ENCODE data around the gene CFAP47. TPM values are rescaled to one million over a fixed set of nuclear protein-coding genes. Genes with fewer than 3 reads are reported as not detected.
A peak's percentile ranks its signal among the peaks of the same experiment; 100 is the strongest.
"Not testable (repeated sequence)": the region's sequence is repeated elsewhere in the genome, so short reads cannot be mapped to it uniquely, and the experiment has no call there.

The CFAP47 gene, protein sequence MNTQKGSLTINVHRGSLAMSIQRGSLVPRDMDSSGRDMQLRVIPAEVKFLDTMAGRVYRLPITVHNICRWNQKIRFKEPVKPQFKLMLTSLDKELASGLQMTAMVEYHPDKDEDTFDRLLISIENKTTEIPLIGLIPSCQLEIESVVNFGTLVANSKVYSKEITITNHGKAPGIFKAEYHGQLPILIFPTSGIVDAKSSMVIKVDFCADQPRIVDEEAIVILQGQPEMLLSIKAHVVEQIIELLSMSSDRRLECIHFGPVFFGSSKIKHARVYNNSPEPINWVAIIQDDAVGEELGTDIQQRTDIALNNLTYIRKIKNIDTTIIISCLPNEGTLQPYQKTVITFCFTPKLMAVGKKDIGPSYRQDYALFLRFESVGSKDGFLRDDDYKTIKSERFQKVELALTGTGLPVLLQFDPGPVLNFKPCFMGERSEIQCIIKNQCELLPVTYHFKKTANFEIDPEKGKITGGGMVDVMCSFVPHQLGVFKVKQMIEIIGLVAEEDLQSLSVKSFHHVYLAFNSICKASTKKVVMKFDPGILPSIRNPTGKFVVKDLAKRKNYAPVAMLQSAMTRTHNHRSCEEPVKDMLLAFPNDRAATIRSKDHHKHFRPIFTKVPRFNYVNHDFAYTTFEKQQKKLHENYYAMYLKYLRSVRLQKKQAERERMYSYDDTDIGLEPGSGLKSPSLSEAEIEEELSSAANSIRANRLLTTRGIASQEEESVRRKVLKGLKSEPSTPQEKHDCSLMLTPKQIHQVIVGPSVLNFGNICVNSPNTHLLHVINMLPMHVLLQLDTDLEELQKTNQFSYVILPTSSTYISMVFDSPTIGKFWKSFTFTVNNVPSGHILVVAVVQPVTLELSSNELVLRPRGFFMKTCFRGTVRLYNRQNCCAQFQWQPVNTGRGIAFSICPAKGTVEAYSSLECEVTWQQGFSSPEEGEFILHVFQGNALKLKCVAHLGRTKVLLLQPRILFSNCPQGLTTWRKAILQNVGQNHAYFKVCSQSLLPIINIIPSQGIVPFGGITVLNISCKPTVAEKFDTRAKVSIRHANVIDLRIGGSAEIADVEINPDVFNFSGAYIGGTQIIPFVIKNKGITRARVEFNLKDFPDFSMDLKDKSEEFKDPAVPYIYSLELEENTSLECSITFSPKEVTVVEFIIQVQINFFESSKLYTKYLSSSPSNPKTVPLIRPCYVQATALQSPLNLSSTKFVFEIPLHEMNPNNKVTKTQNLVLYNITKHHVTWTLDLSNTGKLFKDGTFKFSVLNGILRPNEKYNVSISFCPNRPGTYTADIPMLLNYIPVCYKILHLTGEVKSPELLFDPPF (N-terminal part only)
- total RNA-seq, result not detected

DNA sequence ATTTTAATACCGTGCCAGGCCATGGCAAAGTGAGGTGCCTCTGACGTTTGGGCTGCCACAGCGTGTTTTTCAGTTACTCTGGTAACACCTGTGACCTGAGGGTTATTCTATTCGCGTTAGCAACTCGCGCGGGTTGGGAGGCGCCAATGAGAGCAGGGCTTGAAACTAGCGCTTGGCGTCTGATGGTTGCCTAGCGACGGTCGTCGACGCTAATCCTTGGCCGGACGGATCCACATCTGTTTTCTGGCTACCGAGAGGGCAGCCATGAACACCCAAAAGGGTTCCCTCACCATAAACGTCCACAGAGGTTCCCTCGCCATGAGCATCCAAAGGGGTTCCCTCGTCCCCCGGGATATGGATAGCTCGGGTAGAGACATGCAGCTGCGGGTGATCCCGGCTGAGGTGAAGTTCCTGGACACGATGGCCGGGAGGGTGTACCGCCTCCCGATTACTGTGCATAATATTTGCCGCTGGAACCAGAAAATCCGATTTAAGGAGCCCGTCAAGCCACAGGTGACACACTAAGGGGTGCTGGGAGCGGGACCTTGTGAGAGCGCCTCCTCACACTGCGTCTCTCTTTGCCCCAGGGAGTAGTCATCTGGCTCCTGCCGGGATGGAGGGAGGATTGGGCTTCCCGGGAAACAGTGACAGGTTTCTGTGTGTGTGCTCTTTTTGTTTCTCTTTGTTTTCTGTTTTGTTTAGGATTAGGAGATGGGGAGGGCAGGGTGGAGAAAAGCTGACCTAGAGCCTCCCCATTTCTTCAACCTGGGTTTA lies at the start of gene CFAP47:
Gene CFAP47 (plus strand): TSS at position 199 of the 774 bp plus-strand sequence. CDS start 66 bp downstream, at position 265.
- no peaks in the 10 kb centered on the region for H3K36me3 Mint-ChIP-seq
- no peak for DNase-seq (ENCODE audit: low spot score in 2 of 2)
- peaks cover 0 to 7% of the 10 kb centered on the region in 2 donors for H3K9me3 Mint-ChIP-seq
- no peak within 1 kb of the TSS for H3K27ac Mint-ChIP-seq
- ATAC-seq, result no peak

DNA sequence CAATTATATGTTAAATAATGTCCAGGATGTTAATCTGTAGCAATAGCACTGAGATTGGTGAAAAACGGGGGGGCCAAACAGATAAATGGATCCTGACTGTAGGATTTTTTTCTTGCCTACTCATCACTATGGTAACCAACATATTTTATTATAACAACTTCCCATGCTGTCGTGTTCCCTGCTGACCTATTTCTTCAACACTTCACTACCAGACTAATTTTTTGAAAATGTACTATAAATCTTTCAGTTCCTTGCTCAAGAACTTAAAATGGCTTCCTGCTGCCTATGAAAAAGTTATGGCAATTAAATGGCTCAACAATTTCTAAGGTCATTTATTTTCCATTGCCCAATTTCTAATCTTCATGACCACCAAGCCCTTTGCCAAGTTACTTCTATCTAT lies 38.9 kb upstream of the CFAP47 start:
- Mint-ChIP-seq H3K36me3 (no peaks in the 10 kb centered on the region), H3K27ac (no peak overlapping the region), H3K9me3 (peaks cover 0 to 4% of the 10 kb centered on the region in 2 donors)
- ATAC-seq (no peak), DNase-seq (ENCODE audit: low spot score in 2 of 2) (no peak)

DNA sequence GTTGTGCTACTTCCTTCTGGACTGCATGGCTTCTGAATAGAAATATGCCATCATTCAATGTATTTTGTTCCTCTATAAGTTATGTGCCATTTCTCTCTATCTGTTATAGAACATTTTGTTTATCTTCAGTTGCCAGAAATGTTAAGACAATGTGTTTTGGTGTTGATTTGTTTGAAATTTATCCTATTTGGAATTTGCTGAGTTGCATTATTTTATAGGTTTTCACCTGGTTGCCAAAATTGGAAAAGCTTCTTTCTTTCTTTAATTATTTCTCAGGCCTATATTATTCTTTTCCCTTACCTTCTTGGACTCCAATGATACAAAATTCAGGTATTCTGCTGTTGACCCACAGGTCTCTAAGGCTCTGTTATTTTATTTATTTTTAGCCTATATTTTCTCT lies 33.4 kb upstream of the CFAP47 start:
- no peak for ATAC-seq
- DNase-seq (ENCODE audit: low spot score in 2 of 2), result no peak
- no peaks in the 10 kb centered on the region for H3K36me3 Mint-ChIP-seq
- H3K9me3 Mint-ChIP-seq, result no peaks in the 10 kb centered on the region
- H3K27ac Mint-ChIP-seq, result no peak overlapping the region

DNA sequence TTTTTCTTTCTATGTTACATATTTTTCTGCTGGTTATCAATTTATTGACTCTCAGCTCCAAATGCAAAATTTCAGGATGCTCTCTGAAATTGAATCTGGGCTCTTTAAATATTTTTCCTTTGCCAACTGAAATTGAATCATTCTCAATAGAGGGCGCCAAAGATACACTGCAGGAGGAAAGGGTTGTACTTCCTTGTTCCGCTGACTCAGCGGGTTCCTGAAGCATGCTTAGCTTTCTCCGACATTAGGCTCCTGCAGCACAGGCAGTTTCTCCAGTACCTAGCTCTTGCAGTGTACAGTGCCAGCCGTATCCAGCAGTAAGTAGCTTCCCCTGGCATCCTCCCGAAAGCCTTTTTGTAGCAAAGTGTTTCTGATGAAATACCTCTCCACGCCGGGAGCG lies 28.8 kb upstream of the CFAP47 start:
- DNase-seq (ENCODE audit: low spot score in 2 of 2), result peak in 1 of 2 donors; percentile 3
- H3K27ac Mint-ChIP-seq, result no peak overlapping the region
- no peaks in the 10 kb centered on the region for H3K36me3 Mint-ChIP-seq
- no peaks in the 10 kb centered on the region for H3K9me3 Mint-ChIP-seq
- ATAC-seq, result no peak

DNA sequence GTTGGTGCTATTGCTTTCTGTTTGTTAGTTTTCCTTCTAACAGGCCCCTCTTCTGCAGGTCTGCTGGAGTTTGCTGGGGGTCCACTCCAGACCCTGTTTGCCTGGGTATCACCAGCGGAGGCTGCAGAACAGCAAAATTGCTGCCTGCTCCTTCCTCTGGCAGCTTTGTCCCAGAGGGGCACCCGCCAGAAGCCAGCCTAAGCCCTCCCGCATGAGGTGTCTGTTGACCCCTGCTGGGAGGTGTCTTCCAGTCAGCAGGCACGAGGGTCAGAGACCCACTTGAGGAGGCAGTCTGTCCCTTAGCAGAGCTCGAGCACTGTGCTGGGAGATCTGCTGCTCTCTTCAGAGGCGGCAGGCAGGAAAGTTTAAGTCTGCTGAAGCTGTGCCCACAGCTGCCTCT lies 67.3 kb downstream of the CFAP47 start:
- not testable (repeated sequence) for H3K9me3 Mint-ChIP-seq; H3K27ac Mint-ChIP-seq; ATAC-seq; H3K36me3 Mint-ChIP-seq; DNase-seq (ENCODE audit: low spot score in 2 of 2)

DNA sequence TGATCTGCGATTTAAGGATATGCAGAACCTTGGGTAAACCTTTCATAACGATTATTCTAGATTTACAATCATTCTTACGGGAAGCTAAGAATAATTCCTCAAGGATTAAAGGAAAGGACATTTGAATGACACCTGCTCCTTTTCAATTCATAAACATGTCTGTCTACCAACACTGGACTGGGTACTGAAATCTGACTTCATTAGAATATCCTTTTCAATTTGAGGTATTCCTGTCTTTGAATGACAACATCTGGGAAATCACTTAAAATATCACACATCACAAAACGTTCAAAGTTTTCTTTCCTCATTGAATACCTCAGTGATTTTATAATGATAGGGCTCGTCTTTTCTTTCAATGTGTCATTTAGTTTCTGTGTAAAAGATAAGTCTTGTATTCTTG lies 87.7 kb downstream of the CFAP47 start:
- H3K27ac Mint-ChIP-seq, result no peak overlapping the region
- H3K36me3 Mint-ChIP-seq, result no peaks in the 10 kb centered on the region
- ATAC-seq, result no peak
- no peak for DNase-seq (ENCODE audit: low spot score in 2 of 2)
- H3K9me3 Mint-ChIP-seq, result no peaks in the 10 kb centered on the region

DNA sequence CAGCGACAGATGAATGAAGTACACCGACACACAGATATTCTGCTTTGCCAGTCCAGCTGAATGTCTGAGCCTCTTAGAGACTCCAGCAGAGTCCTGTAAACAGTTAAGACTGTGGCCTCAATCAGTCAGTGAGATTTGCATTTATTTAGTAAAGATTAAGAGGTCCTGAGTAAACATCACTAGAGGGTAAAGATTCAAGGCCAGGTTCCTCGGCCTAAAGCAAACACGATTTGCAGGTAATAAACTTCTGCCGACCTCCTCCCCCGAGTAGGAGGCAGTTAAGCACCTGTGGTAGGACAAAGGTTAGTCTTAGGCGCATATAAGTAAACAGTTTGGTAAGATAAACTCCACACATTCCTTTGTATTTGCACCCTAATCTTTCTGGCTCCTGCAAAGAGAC lies 99.6 kb downstream of the CFAP47 start:
- no peaks in the 10 kb centered on the region for H3K36me3 Mint-ChIP-seq
- H3K9me3 Mint-ChIP-seq, result peaks cover 8 to 9% of the 10 kb centered on the region in 2 donors
- ATAC-seq (no peak), DNase-seq (ENCODE audit: low spot score in 2 of 2) (no peak)
- no peak overlapping the region for H3K27ac Mint-ChIP-seq

DNA sequence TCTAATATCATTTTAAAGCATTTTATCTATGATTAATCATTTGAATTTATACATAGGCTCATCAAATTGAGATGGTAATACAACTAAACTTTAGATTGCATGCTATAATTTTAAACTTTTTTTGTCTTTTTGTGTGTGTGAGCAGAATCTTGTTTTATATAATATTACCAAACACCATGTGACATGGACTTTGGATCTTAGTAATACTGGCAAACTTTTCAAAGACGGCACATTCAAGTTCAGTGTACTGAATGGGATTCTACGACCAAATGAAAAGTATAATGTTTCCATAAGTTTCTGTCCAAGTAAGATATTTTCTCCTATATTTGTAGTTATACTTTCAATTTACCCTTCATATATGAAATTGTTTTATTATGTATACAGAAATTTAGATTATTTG lies 116.0 kb downstream of the CFAP47 start:
- H3K27ac Mint-ChIP-seq, result no peak overlapping the region
- ATAC-seq, result no peak
- no peak for DNase-seq (ENCODE audit: low spot score in 2 of 2)
- H3K36me3 Mint-ChIP-seq, result no peaks in the 10 kb centered on the region
- H3K9me3 Mint-ChIP-seq, result no peaks in the 10 kb centered on the region

DNA sequence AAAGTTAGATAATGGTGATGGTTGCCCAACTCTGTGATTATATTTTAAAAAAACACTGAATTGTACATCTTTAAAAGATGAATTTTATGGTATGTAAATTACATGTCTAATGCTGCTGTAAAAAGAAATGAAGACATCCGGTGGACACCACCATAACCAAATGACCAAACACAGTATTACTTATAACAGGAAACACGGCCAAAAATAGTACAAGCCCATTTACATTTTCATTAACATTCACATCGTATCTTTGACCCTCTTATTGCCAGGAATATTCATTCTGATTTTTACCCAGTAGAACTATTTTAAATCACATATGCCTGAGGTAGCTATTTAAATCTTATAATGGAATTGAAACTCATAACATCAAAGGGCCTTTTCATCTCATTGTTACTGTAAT lies 143.2 kb downstream of the CFAP47 start:
- Mint-ChIP-seq H3K27ac (no peak overlapping the region), H3K9me3 (peaks cover 0 to 10% of the 10 kb centered on the region in 2 donors), H3K36me3 (no peaks in the 10 kb centered on the region)
- no peak for ATAC-seq
- no peak for DNase-seq (ENCODE audit: low spot score in 2 of 2)

DNA sequence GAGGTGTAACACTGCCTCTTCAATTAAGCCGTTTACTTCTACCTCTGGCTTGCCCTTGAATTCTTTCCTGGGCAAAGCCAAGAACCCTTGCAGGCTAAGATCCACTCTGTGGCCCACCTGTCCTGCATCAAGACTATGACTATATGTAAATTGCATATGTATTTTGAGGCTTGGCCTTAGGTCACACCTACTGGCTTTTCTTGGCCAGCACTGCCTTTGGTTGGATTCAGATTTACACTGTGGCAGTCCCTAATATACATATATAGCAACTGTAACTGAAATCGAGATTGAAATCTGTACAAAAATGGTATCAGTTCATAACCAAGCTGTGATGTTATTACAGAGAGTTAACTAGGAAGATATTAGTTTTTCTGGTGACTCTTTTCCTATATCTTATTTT lies 151.5 kb downstream of the CFAP47 start:
- ATAC-seq (no peak), DNase-seq (ENCODE audit: low spot score in 2 of 2) (no peak)
- Mint-ChIP-seq H3K36me3 (no peaks in the 10 kb centered on the region), H3K9me3 (peaks cover 0 to 7% of the 10 kb centered on the region in 2 donors), H3K27ac (no peak overlapping the region)

DNA sequence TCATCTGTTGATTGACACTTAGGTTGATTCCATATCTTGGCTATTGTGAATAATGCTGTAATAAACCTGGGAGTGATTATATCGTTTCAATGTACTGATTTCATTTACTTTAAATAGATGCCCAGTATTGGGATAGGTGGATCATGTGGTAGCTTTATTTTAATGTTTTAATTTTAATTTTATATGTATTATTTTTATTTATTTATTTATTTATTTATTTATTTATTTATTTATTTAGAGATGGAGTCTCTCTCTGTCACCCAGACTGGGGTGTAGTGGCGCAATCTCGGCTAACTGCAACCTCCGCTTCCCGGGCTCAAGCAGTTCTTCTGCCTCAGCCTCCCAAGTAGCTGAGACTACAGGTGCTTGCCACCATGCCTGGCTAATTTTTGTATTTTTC lies 155.5 kb downstream of the CFAP47 start:
- not testable (repeated sequence) for DNase-seq (ENCODE audit: low spot score in 2 of 2); H3K27ac Mint-ChIP-seq; H3K36me3 Mint-ChIP-seq; H3K9me3 Mint-ChIP-seq; ATAC-seq

DNA sequence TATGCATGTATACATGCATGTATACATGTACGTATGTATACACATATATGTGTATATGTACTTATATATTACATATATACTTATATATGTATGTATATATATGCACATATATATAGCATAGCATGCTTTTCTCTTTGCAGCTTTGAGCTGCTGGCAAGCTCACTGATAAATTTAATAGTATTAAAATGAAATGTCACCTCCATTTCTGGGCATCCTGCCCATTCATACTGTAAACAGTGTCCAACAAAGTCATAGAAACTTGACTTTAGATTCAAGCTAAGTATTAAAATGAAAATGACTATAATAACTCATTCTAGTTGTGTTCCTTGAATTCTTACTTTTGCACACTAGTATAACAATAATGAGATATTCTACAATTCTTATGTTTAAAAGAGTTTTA lies 163.7 kb downstream of the CFAP47 start:
- DNase-seq (ENCODE audit: low spot score in 2 of 2) (no peak), ATAC-seq (no peak)
- H3K9me3 Mint-ChIP-seq, result peaks cover 0 to 5% of the 10 kb centered on the region in 2 donors
- no peaks in the 10 kb centered on the region for H3K36me3 Mint-ChIP-seq
- no peak overlapping the region for H3K27ac Mint-ChIP-seq

DNA sequence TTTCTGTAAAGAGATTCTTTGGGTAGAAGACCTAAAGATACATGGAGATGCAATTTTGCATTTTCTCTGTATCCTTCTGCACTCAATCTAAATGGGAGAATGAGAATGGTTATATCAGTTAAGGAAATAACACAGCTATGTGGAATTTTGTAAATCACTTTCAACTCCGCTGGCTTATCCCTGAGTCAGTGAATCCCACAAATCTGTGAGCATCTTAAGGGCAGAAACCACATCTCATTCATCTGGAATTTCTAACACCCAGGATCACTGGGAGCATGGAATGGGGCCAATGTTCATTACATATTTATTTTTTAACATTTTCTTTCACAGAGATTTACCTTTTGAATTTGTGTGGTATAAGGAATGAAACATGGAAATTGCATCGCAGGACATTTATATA lies 167.8 kb downstream of the CFAP47 start:
- ATAC-seq (no peak), DNase-seq (ENCODE audit: low spot score in 2 of 2) (no peak)
- H3K9me3 Mint-ChIP-seq, result no peaks in the 10 kb centered on the region
- no peak overlapping the region for H3K27ac Mint-ChIP-seq
- no peaks in the 10 kb centered on the region for H3K36me3 Mint-ChIP-seq

DNA sequence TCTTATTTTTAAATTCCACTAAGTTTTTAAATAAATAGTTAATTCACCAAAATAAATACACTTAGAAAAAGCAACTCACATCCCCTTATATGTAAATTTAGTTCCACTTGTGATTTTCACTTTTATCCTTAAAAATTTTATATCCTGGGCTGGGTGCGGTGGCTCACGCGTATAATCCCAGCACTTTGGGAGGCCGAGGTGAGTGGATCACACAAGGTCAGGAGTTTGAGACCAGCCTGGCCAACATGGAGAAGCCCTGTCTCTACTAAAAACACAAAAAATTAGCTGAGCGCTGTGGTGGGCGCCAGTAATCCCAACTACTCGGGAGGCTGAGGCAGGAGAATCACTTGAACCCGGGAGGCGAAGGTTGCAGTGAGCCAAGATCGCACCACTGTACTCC lies 169.4 kb downstream of the CFAP47 start:
- H3K9me3 Mint-ChIP-seq; H3K36me3 Mint-ChIP-seq; H3K27ac Mint-ChIP-seq; DNase-seq (ENCODE audit: low spot score in 2 of 2); ATAC-seq: not testable (repeated sequence)

DNA sequence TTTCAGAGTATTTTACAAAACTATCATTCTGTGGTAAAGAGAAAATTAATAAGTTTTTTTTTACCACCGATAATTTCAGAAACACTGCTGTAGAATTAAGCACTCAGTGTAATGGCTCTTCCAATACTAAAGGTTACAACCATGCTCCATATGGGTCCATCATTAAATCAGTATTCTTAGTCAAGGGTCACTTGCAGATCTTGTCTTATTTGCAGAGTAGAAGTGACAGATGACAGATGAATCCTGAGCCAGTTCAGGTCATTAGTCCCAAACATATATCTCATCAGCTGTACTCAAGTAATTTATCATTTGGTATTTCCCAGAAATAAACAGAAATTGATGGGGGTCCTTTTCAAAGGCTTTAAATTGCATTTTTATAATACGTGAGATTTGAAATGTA lies 182.9 kb downstream of the CFAP47 start:
- DNase-seq (ENCODE audit: low spot score in 2 of 2) (no peak), ATAC-seq (no peak)
- H3K27ac Mint-ChIP-seq, result no peak overlapping the region
- no peaks in the 10 kb centered on the region for H3K36me3 Mint-ChIP-seq
- peaks cover 0 to 3% of the 10 kb centered on the region in 2 donors for H3K9me3 Mint-ChIP-seq

DNA sequence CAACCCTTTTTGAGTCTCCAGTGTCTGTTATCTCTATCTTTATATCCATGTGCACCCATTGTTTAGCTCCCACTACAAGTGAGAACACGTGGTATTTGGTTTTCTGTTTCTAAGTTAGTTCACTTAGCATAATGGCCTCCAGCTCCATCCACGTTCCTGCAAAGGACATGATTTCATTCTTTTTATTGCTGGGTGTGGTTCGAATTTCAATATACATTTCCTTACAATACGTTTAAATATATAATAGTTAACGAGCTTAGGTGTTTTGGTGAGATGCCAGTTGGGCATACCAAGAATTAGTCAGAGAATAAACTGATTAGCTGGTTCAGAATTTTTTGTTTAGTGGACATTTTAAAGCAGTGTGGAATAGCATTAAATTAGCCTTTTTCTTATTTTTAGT lies 196.7 kb downstream of the CFAP47 start:
- peaks cover 0 to 7% of the 10 kb centered on the region in 2 donors for H3K9me3 Mint-ChIP-seq
- DNase-seq (ENCODE audit: low spot score in 2 of 2) (no peak), ATAC-seq (no peak)
- no peaks in the 10 kb centered on the region for H3K36me3 Mint-ChIP-seq
- no peak overlapping the region for H3K27ac Mint-ChIP-seq
